Breast epithelium (tissue), 3 donors: Measurements from ENCODE around the gene KDM3B.

Source experiments
- POLR2A ChIP-seq: fragments of 450-650 bp; IDR thresholded peaks from one replicate; pipeline ENCODE4 v1.6.1; 2016; ENCODE audit warnings: antibody characterized with exemption, mild to moderate bottlenecking, moderate library complexity
- POLR2AphosphoS5 ChIP-seq, 3 donors: sonication (generic); formaldehyde crosslinking; IDR thresholded peaks; one replicate each; pipeline ENCODE4 v1.6.1; 2017; ENCODE audit warnings: antibody characterized with exemption in 3 of 3
- TF ChIP-seq, protein P1 (sequence below), 3 donors: fragments of 450-650 bp; IDR thresholded peaks; one replicate each; pipeline ENCODE4 v1.5.1; 2016 to 2017; ENCODE audit warnings: antibody characterized with exemption in 3 of 3, mild to moderate bottlenecking in 3 of 3, moderate library complexity in 3 of 3

DNA sequence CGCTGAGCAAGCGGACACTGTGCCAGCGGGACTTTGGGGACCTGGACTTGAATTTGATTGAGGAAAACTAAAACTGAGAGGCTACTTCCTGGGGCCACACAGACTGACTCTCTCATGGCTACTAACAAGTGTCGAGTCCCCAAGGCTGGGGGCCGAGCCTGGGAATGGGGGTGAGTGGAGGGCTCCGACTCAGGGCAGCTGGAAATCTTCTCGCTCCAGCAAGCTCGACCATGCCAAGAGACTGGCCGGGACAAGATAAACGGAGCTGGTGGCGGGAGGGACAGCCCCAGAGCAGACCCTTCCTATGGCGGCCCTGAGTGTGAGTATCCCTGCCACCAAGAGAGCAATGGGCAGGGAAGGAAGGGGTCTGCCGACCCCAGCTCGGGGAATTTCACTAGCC, 5.6 kb upstream of the KDM3B start:
- TF ChIP-seq POLR2A = no peak
- TF ChIP-seq, protein P1, sequence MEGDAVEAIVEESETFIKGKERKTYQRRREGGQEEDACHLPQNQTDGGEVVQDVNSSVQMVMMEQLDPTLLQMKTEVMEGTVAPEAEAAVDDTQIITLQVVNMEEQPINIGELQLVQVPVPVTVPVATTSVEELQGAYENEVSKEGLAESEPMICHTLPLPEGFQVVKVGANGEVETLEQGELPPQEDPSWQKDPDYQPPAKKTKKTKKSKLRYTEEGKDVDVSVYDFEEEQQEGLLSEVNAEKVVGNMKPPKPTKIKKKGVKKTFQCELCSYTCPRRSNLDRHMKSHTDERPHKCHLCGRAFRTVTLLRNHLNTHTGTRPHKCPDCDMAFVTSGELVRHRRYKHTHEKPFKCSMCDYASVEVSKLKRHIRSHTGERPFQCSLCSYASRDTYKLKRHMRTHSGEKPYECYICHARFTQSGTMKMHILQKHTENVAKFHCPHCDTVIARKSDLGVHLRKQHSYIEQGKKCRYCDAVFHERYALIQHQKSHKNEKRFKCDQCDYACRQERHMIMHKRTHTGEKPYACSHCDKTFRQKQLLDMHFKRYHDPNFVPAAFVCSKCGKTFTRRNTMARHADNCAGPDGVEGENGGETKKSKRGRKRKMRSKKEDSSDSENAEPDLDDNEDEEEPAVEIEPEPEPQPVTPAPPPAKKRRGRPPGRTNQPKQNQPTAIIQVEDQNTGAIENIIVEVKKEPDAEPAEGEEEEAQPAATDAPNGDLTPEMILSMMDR (IDR thresholded peaks at IDR 0.05) = no peak
- no peak for TF ChIP-seq POLR2AphosphoS5 (IDR thresholded peaks at IDR 0.05)
